ENCODE data around the gene SSR4.

The SSR4 gene

DNA sequence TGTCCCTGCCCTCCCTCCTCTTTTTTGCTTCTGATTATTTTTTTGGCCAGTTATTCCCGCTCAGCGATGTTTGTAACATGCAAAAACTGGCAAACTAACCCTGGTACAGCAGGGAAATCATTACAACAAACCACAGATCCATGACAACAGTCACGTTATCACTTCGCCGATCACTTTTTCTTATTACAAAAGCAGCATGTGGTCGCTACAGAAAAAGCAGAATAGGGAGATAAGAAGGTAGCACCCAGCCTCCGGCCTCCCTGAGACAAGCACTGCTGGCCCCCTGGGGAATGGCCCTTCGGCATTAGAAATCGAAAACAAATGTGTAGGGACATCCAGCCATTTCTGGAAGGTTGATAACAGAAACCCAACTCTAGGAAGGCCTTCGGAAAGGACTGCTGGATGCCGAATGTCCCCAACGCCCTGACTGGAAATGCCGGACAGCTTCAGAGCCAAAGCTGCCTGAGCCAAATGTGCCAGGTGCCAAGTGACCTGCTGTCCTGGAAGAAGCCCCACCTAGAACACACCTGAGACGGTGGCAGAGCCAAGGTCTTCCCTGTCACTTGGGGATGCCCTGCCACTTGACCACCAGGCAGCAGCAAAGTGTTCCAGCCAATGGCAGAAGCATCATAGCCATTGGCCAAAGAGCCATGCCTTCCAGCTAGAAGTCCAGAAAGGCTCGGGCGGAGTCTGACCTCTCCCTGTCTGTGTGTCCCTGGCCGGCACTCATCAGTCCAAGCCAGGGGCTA, 3.2 kb upstream of the SSR4 start:
- no peak for DNase-seq (ENCODE audit: low spot score)
- in situ Hi-C loops (cut with MboI; ENCODE audit: low sequenced_read_pairs, unreplicated experiment): no loop called here
- TF ChIP-seq, protein P1, sequence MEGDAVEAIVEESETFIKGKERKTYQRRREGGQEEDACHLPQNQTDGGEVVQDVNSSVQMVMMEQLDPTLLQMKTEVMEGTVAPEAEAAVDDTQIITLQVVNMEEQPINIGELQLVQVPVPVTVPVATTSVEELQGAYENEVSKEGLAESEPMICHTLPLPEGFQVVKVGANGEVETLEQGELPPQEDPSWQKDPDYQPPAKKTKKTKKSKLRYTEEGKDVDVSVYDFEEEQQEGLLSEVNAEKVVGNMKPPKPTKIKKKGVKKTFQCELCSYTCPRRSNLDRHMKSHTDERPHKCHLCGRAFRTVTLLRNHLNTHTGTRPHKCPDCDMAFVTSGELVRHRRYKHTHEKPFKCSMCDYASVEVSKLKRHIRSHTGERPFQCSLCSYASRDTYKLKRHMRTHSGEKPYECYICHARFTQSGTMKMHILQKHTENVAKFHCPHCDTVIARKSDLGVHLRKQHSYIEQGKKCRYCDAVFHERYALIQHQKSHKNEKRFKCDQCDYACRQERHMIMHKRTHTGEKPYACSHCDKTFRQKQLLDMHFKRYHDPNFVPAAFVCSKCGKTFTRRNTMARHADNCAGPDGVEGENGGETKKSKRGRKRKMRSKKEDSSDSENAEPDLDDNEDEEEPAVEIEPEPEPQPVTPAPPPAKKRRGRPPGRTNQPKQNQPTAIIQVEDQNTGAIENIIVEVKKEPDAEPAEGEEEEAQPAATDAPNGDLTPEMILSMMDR (IDR thresholded peaks at IDR 0.05; ENCODE audit: borderline replicate concordance, control extremely low read depth, extremely low read depth, insufficient read depth, missing control alignments): no peak

DNA sequence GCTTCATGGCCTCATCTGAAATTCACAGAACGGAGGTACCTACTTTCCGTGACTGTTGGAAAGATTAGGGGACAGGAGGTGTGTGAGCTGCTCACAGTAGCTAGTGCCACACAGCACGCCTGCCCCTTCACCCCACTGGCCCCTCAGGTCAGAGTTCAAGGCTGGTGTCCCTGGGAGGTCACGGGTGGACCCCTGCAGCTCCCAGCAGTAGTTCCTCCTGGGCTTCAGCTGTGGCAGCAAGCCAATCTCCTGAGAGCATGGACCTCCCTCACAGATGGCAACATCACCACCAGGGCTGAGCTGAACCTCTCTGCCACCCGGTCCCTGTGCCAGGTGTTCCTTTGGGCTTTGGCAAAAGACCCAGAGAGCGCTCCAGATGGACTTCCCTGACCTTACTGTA, 2.1 kb upstream of the SSR4 start:
- in situ Hi-C loops (cut with MboI; ENCODE audit: low sequenced_read_pairs, unreplicated experiment): no loop called here
- no peak for DNase-seq (ENCODE audit: low spot score)
- TF ChIP-seq, protein P1 (IDR thresholded peaks at IDR 0.05; ENCODE audit: borderline replicate concordance, control extremely low read depth, extremely low read depth, insufficient read depth, missing control alignments): no peak

DNA sequence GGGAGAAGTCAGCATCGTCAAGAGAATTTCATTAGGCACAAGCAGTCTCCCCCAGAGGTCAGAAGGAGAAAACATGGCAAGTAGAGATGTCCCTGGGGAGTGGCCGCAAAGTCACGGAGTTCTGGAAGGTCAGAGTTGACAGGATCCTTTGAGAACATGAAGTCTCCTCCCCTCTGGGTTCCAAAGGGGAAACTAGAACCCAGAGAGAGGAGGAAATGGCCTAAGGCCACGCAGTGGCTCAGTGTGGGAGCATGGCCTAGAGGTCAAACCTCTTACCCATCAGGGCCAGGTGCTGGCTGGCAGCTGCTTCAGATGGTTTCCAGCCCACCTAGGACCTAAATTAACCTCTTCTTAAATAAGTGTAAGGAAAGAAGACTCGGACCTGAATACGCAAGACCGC, 1.2 kb upstream of the SSR4 start:
- DNase-seq (ENCODE audit: low spot score): no peak
- TF ChIP-seq, protein P1 (IDR thresholded peaks at IDR 0.05; ENCODE audit: borderline replicate concordance, control extremely low read depth, extremely low read depth, insufficient read depth, missing control alignments): no peak
- in situ Hi-C loops (cut with MboI; ENCODE audit: low sequenced_read_pairs, unreplicated experiment): no loop called here

DNA sequence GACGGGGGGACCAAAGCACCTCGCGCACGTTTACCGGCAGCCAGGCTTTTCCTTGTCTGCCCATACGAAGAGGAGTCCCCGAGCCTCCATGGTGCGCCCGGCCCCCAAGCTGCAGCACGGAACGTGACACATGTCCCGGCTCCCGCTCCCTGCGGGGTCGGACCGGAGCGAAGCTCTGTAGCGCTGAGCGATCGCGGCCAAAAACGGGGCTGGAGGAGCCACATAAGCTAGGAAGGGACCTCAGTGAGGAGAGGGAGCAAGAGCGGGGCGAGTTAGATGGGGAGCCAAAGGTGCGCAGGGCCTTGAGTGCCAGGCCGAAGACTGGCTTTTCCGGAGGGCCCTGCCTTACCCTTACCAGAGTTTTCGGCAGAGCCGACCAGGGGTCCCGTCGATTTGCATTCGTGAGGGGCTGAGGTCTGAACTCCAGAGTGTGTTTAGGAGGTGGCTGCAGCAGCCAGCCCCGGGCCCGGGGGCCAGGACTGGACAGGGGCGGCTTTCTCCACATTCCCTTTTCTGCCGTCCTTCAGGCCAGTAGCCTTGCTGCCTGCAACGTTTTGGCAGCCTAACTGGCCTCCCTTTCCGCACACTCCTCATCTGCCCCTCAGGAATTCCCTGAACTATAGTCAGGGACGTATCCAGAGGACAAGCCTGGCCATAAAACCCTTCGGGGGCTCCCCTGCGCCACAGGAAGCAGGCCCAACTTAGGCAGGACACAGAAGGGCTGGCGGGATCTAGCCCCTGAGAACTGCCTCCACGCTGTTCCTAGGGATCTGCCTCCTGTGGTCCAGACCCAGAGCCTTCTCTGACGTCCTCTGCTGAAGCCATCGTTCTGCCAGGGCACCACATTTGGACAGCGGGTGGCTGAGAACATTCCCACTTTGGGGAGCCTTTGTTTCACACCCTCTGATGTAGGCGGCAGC, 689 bp downstream of the SSR4 start:
- DNase-seq (ENCODE audit: low spot score): no peak
- TF ChIP-seq, protein P1 (IDR thresholded peaks at IDR 0.05; ENCODE audit: borderline replicate concordance, control extremely low read depth, extremely low read depth, insufficient read depth, missing control alignments): no peak
- in situ Hi-C loops (cut with MboI; ENCODE audit: low sequenced_read_pairs, unreplicated experiment): no loop called here

DNA sequence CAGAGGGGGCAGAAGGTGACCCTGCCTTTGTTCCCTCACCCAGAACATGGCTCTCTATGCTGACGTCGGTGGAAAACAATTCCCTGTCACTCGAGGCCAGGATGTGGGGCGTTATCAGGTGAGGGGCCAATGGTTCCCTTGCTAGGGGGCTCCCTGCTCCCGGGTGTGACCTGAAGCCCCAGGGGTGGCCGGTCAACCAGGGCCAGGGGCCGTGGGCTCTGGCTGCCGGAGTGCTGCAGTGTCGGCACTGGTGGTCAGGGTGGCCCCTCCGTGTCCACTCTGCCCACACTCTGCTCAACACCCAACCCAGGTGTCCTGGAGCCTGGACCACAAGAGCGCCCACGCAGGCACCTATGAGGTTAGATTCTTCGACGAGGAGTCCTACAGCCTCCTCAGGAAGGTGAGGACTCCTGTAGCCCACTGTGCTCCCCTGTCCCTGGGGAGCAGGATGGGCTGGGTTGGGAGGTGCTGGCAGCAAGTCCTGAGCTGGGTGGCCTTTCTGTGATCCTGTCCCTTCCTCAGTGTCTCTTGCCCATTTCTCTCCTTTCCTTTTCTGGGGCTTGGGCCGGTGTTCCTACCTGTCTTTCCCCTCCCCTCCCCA, 3.0 kb downstream of the SSR4 start:
- no peak for DNase-seq (ENCODE audit: low spot score)
- in situ Hi-C loops (cut with MboI; ENCODE audit: low sequenced_read_pairs, unreplicated experiment): no loop called here
- TF ChIP-seq, protein P1 (IDR thresholded peaks at IDR 0.05; ENCODE audit: borderline replicate concordance, control extremely low read depth, extremely low read depth, insufficient read depth, missing control alignments): no peak

DNA sequence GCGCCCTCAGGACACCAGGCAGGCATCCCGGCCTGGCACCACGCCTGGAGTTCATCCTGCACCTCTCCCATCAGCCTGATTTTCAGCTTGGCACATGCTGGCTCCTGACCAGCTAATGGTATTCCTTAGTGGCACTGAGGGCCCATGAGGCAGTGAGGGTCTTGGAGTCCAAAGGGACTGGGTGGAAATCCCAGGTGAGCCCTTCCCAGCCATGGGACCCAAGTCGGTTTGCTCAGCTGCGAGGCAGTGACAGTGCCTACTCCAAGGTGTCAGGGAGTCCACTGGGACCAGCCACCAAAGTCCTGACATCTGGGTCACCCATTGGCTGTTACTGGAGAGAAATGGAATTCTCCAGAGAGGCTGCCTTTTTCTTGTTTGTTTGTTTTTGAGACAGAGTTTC, 4.9 kb downstream of the SSR4 start:
- no peak for DNase-seq (ENCODE audit: low spot score)
- in situ Hi-C loops (cut with MboI; ENCODE audit: low sequenced_read_pairs, unreplicated experiment): no loop called here
- TF ChIP-seq, protein P1 (IDR thresholded peaks at IDR 0.05; ENCODE audit: borderline replicate concordance, control extremely low read depth, extremely low read depth, insufficient read depth, missing control alignments): no peak
